Measurements from ENCODE around the gene SIK3.

SIK3 gene

GRCh38 chr11:116906479-116906878 lies 191.7 kb downstream of the SIK3 start:
- no peaks in the 10 kb centered on the region for H3K36me3 ChIP-seq (ENCODE audit: insufficient read depth)
- no peaks in the 10 kb centered on the region for H3K79me2 ChIP-seq (ENCODE audit: insufficient read depth, low read depth)
- H4K20me1 ChIP-seq (ENCODE audit: insufficient read depth), result no peaks in the 10 kb centered on the region
- H3K4me2 ChIP-seq, result no peak overlapping the region
- H3K27me3 ChIP-seq (ENCODE audit: insufficient read depth, low read depth), result no peaks in the 10 kb centered on the region
- peaks cover 5% of the 10 kb centered on the region for H3K4me1 ChIP-seq (ENCODE audit: low read depth, poor library complexity, severe bottlenecking)
- no peak overlapping the region for H2AFZ ChIP-seq (ENCODE audit: low read depth)
- TF ChIP-seq, protein P1, sequence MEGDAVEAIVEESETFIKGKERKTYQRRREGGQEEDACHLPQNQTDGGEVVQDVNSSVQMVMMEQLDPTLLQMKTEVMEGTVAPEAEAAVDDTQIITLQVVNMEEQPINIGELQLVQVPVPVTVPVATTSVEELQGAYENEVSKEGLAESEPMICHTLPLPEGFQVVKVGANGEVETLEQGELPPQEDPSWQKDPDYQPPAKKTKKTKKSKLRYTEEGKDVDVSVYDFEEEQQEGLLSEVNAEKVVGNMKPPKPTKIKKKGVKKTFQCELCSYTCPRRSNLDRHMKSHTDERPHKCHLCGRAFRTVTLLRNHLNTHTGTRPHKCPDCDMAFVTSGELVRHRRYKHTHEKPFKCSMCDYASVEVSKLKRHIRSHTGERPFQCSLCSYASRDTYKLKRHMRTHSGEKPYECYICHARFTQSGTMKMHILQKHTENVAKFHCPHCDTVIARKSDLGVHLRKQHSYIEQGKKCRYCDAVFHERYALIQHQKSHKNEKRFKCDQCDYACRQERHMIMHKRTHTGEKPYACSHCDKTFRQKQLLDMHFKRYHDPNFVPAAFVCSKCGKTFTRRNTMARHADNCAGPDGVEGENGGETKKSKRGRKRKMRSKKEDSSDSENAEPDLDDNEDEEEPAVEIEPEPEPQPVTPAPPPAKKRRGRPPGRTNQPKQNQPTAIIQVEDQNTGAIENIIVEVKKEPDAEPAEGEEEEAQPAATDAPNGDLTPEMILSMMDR (conservative IDR thresholded peaks at IDR 0.05; ENCODE audit: low read depth, low read length), result no peak
- no peak overlapping the region for H3K27ac ChIP-seq
- no peak overlapping the region for H3K9ac ChIP-seq
- H3K4me3 ChIP-seq (IDR thresholded peaks at IDR 0.05; ENCODE audit: insufficient read depth, low read depth, low read length), result no peak overlapping the region

DNA sequence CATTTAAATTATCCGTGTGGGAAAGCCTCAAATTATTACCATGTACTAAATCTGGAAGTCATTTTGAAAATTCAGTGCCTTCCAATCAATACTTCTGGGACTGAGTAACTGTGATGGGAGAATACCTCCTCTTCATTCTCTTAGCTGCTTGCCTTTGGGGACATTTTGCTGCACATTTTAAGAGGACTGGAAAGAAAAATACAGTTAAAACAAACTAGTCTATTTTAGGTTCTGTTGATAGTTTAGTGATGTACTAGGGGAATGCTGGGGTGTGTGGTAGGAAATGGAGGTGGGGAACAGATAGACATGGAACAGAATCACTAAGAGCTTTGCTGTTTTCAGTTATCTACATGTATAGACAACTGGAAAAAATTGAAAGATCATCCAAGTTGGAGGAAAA lies 195.1 kb downstream of the SIK3 start:
- TF ChIP-seq, protein P1 (conservative IDR thresholded peaks at IDR 0.05; ENCODE audit: low read depth, low read length), result no peak
- Histone ChIP-seq H3K27me3 (ENCODE audit: insufficient read depth, low read depth) (no peaks in the 10 kb centered on the region), H3K4me3 (IDR thresholded peaks at IDR 0.05; ENCODE audit: insufficient read depth, low read depth, low read length) (no peak overlapping the region), H3K4me1 (ENCODE audit: low read depth, poor library complexity, severe bottlenecking) (no peaks in the 10 kb centered on the region), H3K79me2 (ENCODE audit: insufficient read depth, low read depth) (no peaks in the 10 kb centered on the region), H4K20me1 (ENCODE audit: insufficient read depth) (no peaks in the 10 kb centered on the region), H3K36me3 (ENCODE audit: insufficient read depth) (no peaks in the 10 kb centered on the region), H3K4me2 (no peak overlapping the region), H3K27ac (no peak overlapping the region), H3K9ac (no peak overlapping the region), H2AFZ (ENCODE audit: low read depth) (no peak overlapping the region)

GRCh38 chr11:116901964-116902688 lies 196.1 kb downstream of the SIK3 start:
- TF ChIP-seq, protein P1 (conservative IDR thresholded peaks at IDR 0.05; ENCODE audit: low read depth, low read length), result no peak
- Histone ChIP-seq H3K36me3 (ENCODE audit: insufficient read depth) (no peaks in the 10 kb centered on the region), H4K20me1 (ENCODE audit: insufficient read depth) (no peaks in the 10 kb centered on the region), H3K4me2 (no peak overlapping the region), H3K9ac (no peak overlapping the region), H3K79me2 (ENCODE audit: insufficient read depth, low read depth) (no peaks in the 10 kb centered on the region), H2AFZ (ENCODE audit: low read depth) (no peak overlapping the region), H3K27me3 (ENCODE audit: insufficient read depth, low read depth) (no peaks in the 10 kb centered on the region), H3K27ac (no peak overlapping the region), H3K4me1 (ENCODE audit: low read depth, poor library complexity, severe bottlenecking) (no peaks in the 10 kb centered on the region), H3K4me3 (IDR thresholded peaks at IDR 0.05; ENCODE audit: insufficient read depth, low read depth, low read length) (no peak overlapping the region)

DNA sequence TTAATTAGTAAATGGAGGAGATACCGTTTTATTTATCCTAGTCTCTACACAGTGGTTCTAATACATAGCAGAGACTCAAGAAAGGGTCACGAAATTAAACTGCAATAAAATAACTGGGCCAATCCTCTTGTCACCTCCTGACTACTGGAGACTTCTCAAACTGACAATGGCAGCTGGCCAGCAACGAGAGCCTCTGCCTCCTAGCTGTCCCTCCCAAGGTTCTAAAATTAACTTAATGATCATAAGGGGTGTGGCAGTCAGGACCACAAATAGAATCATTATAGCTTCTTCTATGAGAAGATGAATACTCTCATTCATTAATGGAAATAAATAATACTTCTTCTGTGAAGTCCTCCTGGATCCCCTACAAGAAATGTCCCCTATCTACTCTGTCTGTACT lies 197.0 kb downstream of the SIK3 start:
- Histone ChIP-seq H3K27ac (no peak overlapping the region), H3K9ac (no peak overlapping the region), H3K4me2 (no peak overlapping the region), H3K79me2 (ENCODE audit: insufficient read depth, low read depth) (no peaks in the 10 kb centered on the region), H3K36me3 (ENCODE audit: insufficient read depth) (no peaks in the 10 kb centered on the region), H3K4me3 (IDR thresholded peaks at IDR 0.05; ENCODE audit: insufficient read depth, low read depth, low read length) (no peak overlapping the region), H2AFZ (ENCODE audit: low read depth) (no peak overlapping the region), H4K20me1 (ENCODE audit: insufficient read depth) (no peaks in the 10 kb centered on the region), H3K27me3 (ENCODE audit: insufficient read depth, low read depth) (no peaks in the 10 kb centered on the region), H3K4me1 (ENCODE audit: low read depth, poor library complexity, severe bottlenecking) (no peaks in the 10 kb centered on the region)
- TF ChIP-seq, protein P1 (conservative IDR thresholded peaks at IDR 0.05; ENCODE audit: low read depth, low read length), result no peak
